Hepatocyte (in vitro differentiated cells): ENCODE measurements around the gene TMEM209. TPM values are rescaled to one million over a fixed set of nuclear protein-coding genes. Genes with fewer than 3 reads are reported as not detected.

Experiments
- DNase-seq: peaks from one replicate; pipeline ENCODE4 v3.0.0-alpha.2; 2016; ENCODE audit warnings: low spot score
- H2AFZ ChIP-seq: fragments of 200-600 bp; sonication (generic); 2 replicates; pipeline ENCODE4 v1.6.0; 2016; ENCODE audit warnings: antibody characterized with exemption, mild to moderate bottlenecking
- H3K27ac ChIP-seq: fragments of 200-600 bp; sonication (generic); 2 replicates; pipeline ENCODE4 v1.5.1; 2016; ENCODE audit warnings: mild to moderate bottlenecking
- H3K27me3 ChIP-seq: fragments of 200-600 bp; sonication (generic); 2 replicates; pipeline ENCODE4 v1.6.1; 2016
- H3K36me3 ChIP-seq: fragments of 200-600 bp; sonication (generic); replicated peaks from 2 replicates; pipeline ENCODE4 v1.5.1; 2016; ENCODE audit warnings: low read depth; ENCODE audit not compliant: insufficient read depth
- H3K4me1 ChIP-seq: fragments of 200-600 bp; sonication (generic); 2 replicates; pipeline ENCODE4 v1.5.1; 2016; ENCODE audit warnings: mild to moderate bottlenecking, moderate library complexity; ENCODE audit not compliant: insufficient read depth
- H3K4me2 ChIP-seq: fragments of 200-600 bp; sonication (generic); 2 replicates; pipeline ENCODE4 v1.6.0; 2016
- H3K4me3 ChIP-seq: fragments of 200-600 bp; sonication (generic); 2 replicates; pipeline ENCODE4 v1.5.1; 2016; ENCODE audit warnings: mild to moderate bottlenecking
- H3K79me2 ChIP-seq: fragments of 200-600 bp; sonication (generic); 2 replicates; pipeline ENCODE4 v1.6.0; 2017; ENCODE audit warnings: mild to moderate bottlenecking
- H3K9me2 ChIP-seq: fragments of 200-600 bp; sonication (generic); replicated peaks from 2 replicates; pipeline ENCODE4 v1.6.0; 2017; ENCODE audit warnings: mild to moderate bottlenecking; ENCODE audit not compliant: insufficient read depth
- H3K9me3 ChIP-seq: fragments of 200-600 bp; sonication (generic); 2 replicates; pipeline ENCODE4 v1.5.1; 2016; ENCODE audit warnings: low read depth, mild to moderate bottlenecking
- H4K20me1 ChIP-seq: fragments of 200-600 bp; sonication (generic); 2 replicates; pipeline ENCODE4 v1.6.0; 2016; ENCODE audit warnings: mild to moderate bottlenecking; ENCODE audit not compliant: insufficient read depth, poor library complexity, severe bottlenecking
- EZH2 ChIP-seq: fragments of 200-600 bp; sonication (generic); IDR thresholded peaks from 2 replicates; pipeline ENCODE4 v1.6.1; 2016; ENCODE audit warnings: antibody characterized with exemption, mild to moderate bottlenecking, borderline replicate concordance
- EZH2phosphoT487 ChIP-seq: fragments of 200-600 bp; sonication (generic); IDR thresholded peaks from one replicate; pipeline ENCODE4 v1.6.1; 2018; ENCODE audit warnings: antibody characterized with exemption, mild to moderate bottlenecking, low read depth, moderate library complexity; ENCODE audit not compliant: unreplicated experiment, severe bottlenecking
- WGBS: methylation state at CpG from one replicate; pipeline ENCODE4 v1.1.6; 2016; ENCODE audit warnings: low lambda C conversion rate; ENCODE audit errors: missing lambda C conversion rate; 5-methylcytosine and 5-hydroxymethylcytosine counted together
- polyA plus RNA-seq: library from polyadenylated mRNA; unstranded; fragments of >200 nt; fragmentation: Nextera tagmentation; extraction: Ambion mirVana; gene quantifications from 2 replicates; pipeline ENCODE4 v1.2.1, GENCODE V29; 2016
- total RNA-seq: library from RNA; depleted of rRNA; stranded (reverse); fragments of >200 nt; gene quantifications from 2 replicates; pipeline ENCODE4 v1.2.3, GENCODE V29; 2014
- TF ChIP-seq, protein P1 (sequence below): fragments of 200-600 bp; sonication (generic); IDR thresholded peaks from 2 replicates; pipeline ENCODE4 v1.5.1; 2016; ENCODE audit warnings: antibody characterized with exemption, mild to moderate bottlenecking; ENCODE audit not compliant: poor library complexity

The TMEM209 gene
- total and polyA plus RNA-seq, 2 experiments from 2014 or later = 14.2 to 16.1 TPM

DNA sequence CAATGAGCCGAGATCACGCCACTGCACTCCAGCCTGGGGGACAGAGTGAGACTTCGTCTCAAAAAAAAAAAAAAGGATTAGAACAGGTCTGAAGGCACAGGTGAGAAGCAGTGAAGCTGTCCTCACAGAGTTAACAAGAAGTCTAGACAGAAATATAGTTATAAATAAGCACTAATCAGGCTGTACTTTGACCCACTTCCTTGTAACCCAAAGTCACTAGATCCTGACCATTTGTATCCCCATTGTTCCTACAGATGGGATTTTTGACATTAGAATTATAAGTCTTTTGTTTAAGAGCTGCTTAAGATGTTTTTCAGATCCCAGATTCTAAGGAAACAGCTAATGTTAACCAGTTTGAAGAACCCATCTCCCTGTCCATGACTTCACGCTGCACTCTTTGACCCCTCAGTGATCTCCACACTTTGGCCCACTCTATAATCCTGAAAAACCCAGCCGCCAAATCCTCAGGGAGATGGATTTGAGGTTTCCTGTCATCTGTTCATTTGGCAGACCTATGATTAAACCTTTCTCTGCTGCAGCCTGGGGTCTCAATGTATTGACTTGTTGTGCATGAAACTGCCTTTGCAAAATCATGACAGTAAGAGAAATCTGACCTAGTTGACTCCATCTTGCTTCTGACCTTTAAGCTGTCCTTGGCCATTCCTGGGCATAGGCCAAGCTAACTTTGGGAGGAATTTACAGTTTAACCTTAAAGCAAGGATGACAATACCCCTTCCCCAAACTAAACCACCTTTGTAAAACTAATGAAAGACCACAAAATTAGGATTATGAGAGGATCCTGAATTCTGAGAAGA is 13.8 kb upstream of the TMEM209 start:
- H4K20me1 ChIP-seq = no peaks in the 10 kb centered on the region

DNA sequence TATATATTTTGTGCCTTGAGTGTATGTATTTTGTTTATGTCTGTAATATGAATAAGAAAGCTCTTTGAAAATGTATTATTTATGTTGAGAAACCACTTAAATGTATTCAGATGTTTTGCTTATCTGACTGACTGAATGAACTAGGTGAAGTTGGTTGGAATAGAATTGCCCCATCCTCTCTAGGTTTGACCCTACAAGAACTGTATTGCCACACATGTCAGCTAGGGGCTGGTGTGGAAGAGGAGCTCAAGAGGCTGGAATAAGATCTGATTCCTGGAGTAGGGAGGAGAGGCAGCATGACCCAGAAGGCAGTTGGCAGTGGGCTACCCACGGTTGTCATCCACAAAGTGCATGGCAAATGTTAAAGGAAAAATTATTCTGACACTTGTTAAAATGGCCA is 11.5 kb upstream of the TMEM209 start:
- Histone ChIP-seq H3K27me3 (no peaks in the 10 kb centered on the region), H3K4me1 (peaks cover 3% of the 10 kb centered on the region), H3K27ac (no peak overlapping the region), H3K36me3 (no peaks in the 10 kb centered on the region), H3K79me2 (no peaks in the 10 kb centered on the region), H3K4me2 (no peak overlapping the region), H3K9me2 (no peaks in the 10 kb centered on the region), H3K9me3 (no peaks in the 10 kb centered on the region), H4K20me1 (no peaks in the 10 kb centered on the region), H3K4me3 (no peak overlapping the region), H2AFZ (no peak overlapping the region)
- TF ChIP-seq EZH2 (no peak), EZH2phosphoT487 (no peak)
- TF ChIP-seq, protein P1, sequence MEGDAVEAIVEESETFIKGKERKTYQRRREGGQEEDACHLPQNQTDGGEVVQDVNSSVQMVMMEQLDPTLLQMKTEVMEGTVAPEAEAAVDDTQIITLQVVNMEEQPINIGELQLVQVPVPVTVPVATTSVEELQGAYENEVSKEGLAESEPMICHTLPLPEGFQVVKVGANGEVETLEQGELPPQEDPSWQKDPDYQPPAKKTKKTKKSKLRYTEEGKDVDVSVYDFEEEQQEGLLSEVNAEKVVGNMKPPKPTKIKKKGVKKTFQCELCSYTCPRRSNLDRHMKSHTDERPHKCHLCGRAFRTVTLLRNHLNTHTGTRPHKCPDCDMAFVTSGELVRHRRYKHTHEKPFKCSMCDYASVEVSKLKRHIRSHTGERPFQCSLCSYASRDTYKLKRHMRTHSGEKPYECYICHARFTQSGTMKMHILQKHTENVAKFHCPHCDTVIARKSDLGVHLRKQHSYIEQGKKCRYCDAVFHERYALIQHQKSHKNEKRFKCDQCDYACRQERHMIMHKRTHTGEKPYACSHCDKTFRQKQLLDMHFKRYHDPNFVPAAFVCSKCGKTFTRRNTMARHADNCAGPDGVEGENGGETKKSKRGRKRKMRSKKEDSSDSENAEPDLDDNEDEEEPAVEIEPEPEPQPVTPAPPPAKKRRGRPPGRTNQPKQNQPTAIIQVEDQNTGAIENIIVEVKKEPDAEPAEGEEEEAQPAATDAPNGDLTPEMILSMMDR = no peak
- 80% methylated on average over 1 of the region's 1 CpG for WGBS
- no peak for DNase-seq

More for the DNA sequence above, 13.8 kb upstream of the TMEM209 start:
- no peak for DNase-seq
- H3K9me2 ChIP-seq = no peaks in the 10 kb centered on the region
- H3K4me2 ChIP-seq = no peak overlapping the region
- no peaks in the 10 kb centered on the region for H3K27me3 ChIP-seq
- H3K79me2 ChIP-seq = no peaks in the 10 kb centered on the region
- no peak overlapping the region for H3K27ac ChIP-seq
- no peak overlapping the region for H2AFZ ChIP-seq
- TF ChIP-seq EZH2 (no peak), EZH2phosphoT487 (no peak)
- TF ChIP-seq, protein P1 = no peak
- no peaks in the 10 kb centered on the region for H3K9me3 ChIP-seq
- no peaks in the 10 kb centered on the region for H3K36me3 ChIP-seq
- peaks cover 3% of the 10 kb centered on the region for H3K4me1 ChIP-seq
- no peak overlapping the region for H3K4me3 ChIP-seq
- 94% methylated on average over 5 of the region's 5 CpGs for WGBS

DNA sequence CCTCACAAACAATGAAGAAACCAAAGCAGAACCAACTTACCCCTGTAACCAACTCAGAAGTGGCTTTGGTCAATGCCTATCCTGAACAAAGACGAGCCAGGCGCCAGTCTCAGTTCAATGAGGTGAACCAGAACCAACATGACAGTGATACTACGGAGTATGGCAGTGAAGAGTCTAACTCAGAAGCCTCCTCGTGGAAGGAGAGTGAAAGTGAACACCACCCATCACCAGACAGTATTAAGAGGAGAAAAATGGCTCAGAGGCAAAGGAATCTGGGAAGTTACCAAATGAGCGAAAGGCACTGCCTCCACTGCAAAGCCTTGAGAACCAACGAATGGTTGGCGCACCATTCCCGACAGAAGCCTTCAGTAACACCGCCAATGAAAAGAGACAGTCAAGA is 10.8 kb upstream of the TMEM209 start:
- H3K36me3 ChIP-seq = no peaks in the 10 kb centered on the region
- H4K20me1 ChIP-seq = no peaks in the 10 kb centered on the region
- no peaks in the 10 kb centered on the region for H3K9me3 ChIP-seq
- H3K4me1 ChIP-seq = peaks cover 3% of the 10 kb centered on the region
- DNase-seq = no peak
- WGBS = 94% methylated on average over 9 of the region's 9 CpGs
- TF ChIP-seq EZH2phosphoT487 (no peak), EZH2 (no peak)
- TF ChIP-seq, protein P1 = no peak
- H3K79me2 ChIP-seq = no peaks in the 10 kb centered on the region
- H3K4me3 ChIP-seq = no peak overlapping the region
- H3K27me3 ChIP-seq = no peaks in the 10 kb centered on the region
- no peaks in the 10 kb centered on the region for H3K9me2 ChIP-seq
- H3K4me2 ChIP-seq = no peak overlapping the region
- H2AFZ ChIP-seq = no peak overlapping the region
- no peak overlapping the region for H3K27ac ChIP-seq
